MCF 10A (cell line): ENCODE results near the gene FIG4. TPM values are rescaled to one million over a fixed set of nuclear protein-coding genes. Genes with fewer than 3 reads are reported as not detected.

Source experiments
- Bru-seq: library from RNA; stranded (reverse); fragments of 400-500 nt; gene quantifications from one replicate; lab custom pipeline; 2021; lab: Mats Ljungman, UMichigan
- BruChase-seq, 2 experiments: library from RNA; stranded (reverse); fragments of 400-500 nt; gene quantifications; one replicate each; lab custom pipeline; 2021; lab: Mats Ljungman, UMichigan
- BruUV-seq: library from RNA; stranded (reverse); fragments of 400-500 nt; replicated peaks from 2 replicates; lab custom pipeline; 2021; lab: Mats Ljungman, UMichigan
- CTCF ChIA-PET: fragments of 300-600 bp; sonication (Branson Sonifier 250); formaldehyde crosslinking; extraction: SDS; loops from one replicate; lab custom pipeline; 2021; ENCODE audit warnings: antibody characterized with exemption, inconsistent platforms; lab: Yijun Ruan, JAX
- POLR2A ChIA-PET: fragments of 300-600, 350-650 bp; sonication (Branson Sonifier 250); formaldehyde crosslinking; extraction: SDS; loops from one replicate; lab custom pipeline; 2020; ENCODE audit warnings: antibody characterized with exemption, inconsistent platforms; lab: Yijun Ruan, JAX
- DNase-seq: peaks from one replicate; pipeline ENCODE4 v3.0.0-alpha.2; 2018; ENCODE audit not compliant: unreplicated experiment
- H3K27ac Mint-ChIP-seq: one replicate; pipeline ENCODE4 v1.8.0; 2022; ENCODE audit warnings: mild to moderate bottlenecking, low read depth, mixed read lengths; ENCODE audit not compliant: unreplicated experiment
- H3K27me3 Mint-ChIP-seq: one replicate; pipeline ENCODE4 v1.8.0; 2022; ENCODE audit warnings: mixed read lengths; ENCODE audit not compliant: insufficient read depth, unreplicated experiment
- H3K36me3 Mint-ChIP-seq: one replicate; pipeline ENCODE4 v1.8.0; 2022; ENCODE audit warnings: mild to moderate bottlenecking, moderate library complexity, mixed read lengths; ENCODE audit not compliant: insufficient read depth, unreplicated experiment
- H3K4me1 Mint-ChIP-seq: one replicate; pipeline ENCODE4 v1.8.0; 2022; ENCODE audit warnings: mixed read lengths; ENCODE audit not compliant: insufficient read depth, unreplicated experiment
- H3K4me3 Mint-ChIP-seq: one replicate; pipeline ENCODE4 v1.8.0; 2022; ENCODE audit warnings: mild to moderate bottlenecking, moderate library complexity, mixed read lengths; ENCODE audit not compliant: unreplicated experiment
- H3K9me3 Mint-ChIP-seq: one replicate; pipeline ENCODE4 v1.8.0; 2022; ENCODE audit warnings: mixed read lengths; ENCODE audit not compliant: unreplicated experiment
- CTCF ChIP-seq: fragments of 200-600 bp; IDR thresholded peaks from one replicate; pipeline ENCODE4 v1.8.0; 2022; ENCODE audit warnings: antibody characterized with exemption, mild to moderate bottlenecking; ENCODE audit not compliant: unreplicated experiment
- intact Hi-C: fragments of 100-400 bp; cut with micrococcal nuclease; formaldehyde crosslinking; loops from 2 replicates; pipeline ENCODE4 v1.14.1; 2022
- long read RNA-seq: library from polyadenylated mRNA; stranded (forward); transcript quantifications from one replicate; pipeline ENCODE4 v2.0.0, GENCODE V29; 2022
- total RNA-seq: library from RNA; stranded (reverse); gene quantifications from 2 replicates; pipeline ENCODE4 v1.2.3, GENCODE V29; 2022

Gene FIG4
- total RNA-seq (7.9 and 9.5 TPM in 2 replicates), Bru-seq, nascent RNA (percentile 64 among the genes with signal in this experiment), BruChase-seq, experiment 1, labeled RNA remaining after a 6-hour chase (percentile 44 among the genes with signal in this experiment), BruChase-seq, experiment 2, labeled RNA remaining after a 2-hour chase (percentile 55 among the genes with signal in this experiment)
- long read RNA-seq, transcript FIG4-201 (23 exons, 3,011 nt): major isoform, 25 of 32 reads
- long read RNA-seq, partial matches to known transcripts: 2 of 32 reads
- long read RNA-seq, other reads (novel, unspliced or antisense): 5 of 32 reads

GRCh38 chr6:109690737-109691621 lies at the start of gene FIG4, which contains the start of gene AK9:
FIG4 (plus strand) TSS chr6:109691296; CDS start chr6:109691436, 140 bp downstream.
AK9 (minus strand) TSS chr6:109691202; CDS start chr6:109675745, 15,457 bp downstream.
- CTCF ChIA-PET: interaction anchor here (0.6 to 6.8 kb wide), 14 partner anchors 10 to 699 kb away, joined by 3 to 38 read pairs (median 4); no protein-coding TSS in a partner anchor
- peak; percentile 96 for DNase-seq
- intact Hi-C loops: loop anchor here (1.0 to 2.0 kb wide), 2 partner anchors 95 to 164 kb away; no protein-coding TSS in a partner anchor
- Mint-ChIP-seq H3K27me3 (no peaks in the 10 kb centered on the region), H3K9me3 (no peaks in the 10 kb centered on the region), H3K36me3 (peaks cover 12% of the 10 kb centered on the region), H3K4me3 (peak within 1 kb of the TSS; percentile 91), H3K4me1 (peaks cover 12% of the 10 kb centered on the region), H3K27ac (peak within 1 kb of the TSS; percentile 96)
- TF ChIP-seq CTCF: peak; percentile 18
- BruUV-seq: TSS peak; percentile 85
- POLR2A ChIA-PET: interaction anchor here (0.6 to 1.8 kb wide), 11 partner anchors 11 to 489 kb away, joined by 3 to 6 read pairs (median 4); partner anchors contain the start of genes CD164 and CDC40

- no peak for TF ChIP-seq CTCF
- POLR2A ChIA-PET: no interaction called here
- Mint-ChIP-seq H3K4me1 (peaks cover 5% of the 10 kb centered on the region), H3K27me3 (no peaks in the 10 kb centered on the region), H3K27ac (no peak overlapping the region), H3K9me3 (peaks cover 7% of the 10 kb centered on the region), H3K36me3 (no peaks in the 10 kb centered on the region), H3K4me3 (no peak overlapping the region)
- DNase-seq: peak; percentile 22
- intact Hi-C loops: no loop called here
- BruUV-seq: no TSS peak
- CTCF ChIA-PET: no interaction called here
These were observed 47.0 kb upstream of the FIG4 start for GRCh38 chr6:109644131-109644530.

GRCh38 chr6:109653264-109653663 lies 37.8 kb upstream of the FIG4 start:
- no peak for TF ChIP-seq CTCF
- intact Hi-C loops: no loop called here
- Mint-ChIP-seq H3K4me3 (no peak overlapping the region), H3K9me3 (no peaks in the 10 kb centered on the region), H3K27me3 (no peaks in the 10 kb centered on the region), H3K36me3 (no peaks in the 10 kb centered on the region), H3K27ac (no peak overlapping the region), H3K4me1 (no peaks in the 10 kb centered on the region)
- no TSS peak for BruUV-seq
- ChIA-PET POLR2A (no interaction called here), CTCF (no interaction called here)
- no peak for DNase-seq
